Measurements from ENCODE around the gene UBE2E1.

GRCh38 chr3:23817508-23818223 is 11.9 kb downstream of the UBE2E1 start:
- no peak for TF ChIP-seq CTCF (conservative IDR thresholded peaks at IDR 0.05 in 1 of 2, IDR thresholded peaks at IDR 0.05 in 1 of 2; ENCODE audit: low read depth in 1 of 2, low read length in 2 of 2)
- no peak for TF ChIP-seq EZH2 (IDR thresholded peaks at IDR 0.05; ENCODE audit: low read length, missing control alignments)

Data from fibroblast of lung (primary cell).